OCI-LY1 (cell line): ENCODE measurements around the gene GNG3.
A peak's percentile ranks its signal among the peaks of the same experiment; 100 is the strongest.

Experiments used
- H2AFZ ChIP-seq: fragments of 200-600 bp; sonication (generic), shearing (Covaris generic); 2 replicates; pipeline ENCODE4 v1.6.0; 2014; ENCODE audit warnings: antibody characterized with exemption, mild to moderate bottlenecking, low read length
- H3F3A ChIP-seq: fragments of 200-600 bp; sonication (generic), shearing (Covaris generic); 2 replicates; pipeline ENCODE4 v1.6.0; 2014; ENCODE audit warnings: mild to moderate bottlenecking, antibody characterized with exemption, low read length, moderate library complexity; ENCODE audit not compliant: insufficient read depth
- H3K27ac ChIP-seq: fragments of 200-600 bp; sonication (generic); 2 replicates; pipeline ENCODE4 v1.5.1; 2014; ENCODE audit warnings: low read length, mixed run types, mild to moderate bottlenecking, low read depth; ENCODE audit not compliant: poor library complexity, severe bottlenecking
- H3K27me3 ChIP-seq: fragments of 200-600 bp; sonication (generic); 2 replicates; pipeline ENCODE4 v1.6.0; 2014; ENCODE audit warnings: antibody characterized with exemption, mild to moderate bottlenecking, low read length, moderate library complexity; ENCODE audit not compliant: insufficient read depth
- H3K36me3 ChIP-seq: fragments of 200-600 bp; sonication (generic); 2 replicates; pipeline ENCODE4 v1.6.1; 2014; ENCODE audit warnings: mild to moderate bottlenecking, antibody characterized with exemption, low read length, moderate library complexity, mixed read lengths; ENCODE audit not compliant: insufficient read depth
- H3K4me1 ChIP-seq: fragments of 200-600 bp; sonication (generic); 2 replicates; pipeline ENCODE4 v1.5.1; 2014; ENCODE audit warnings: mild to moderate bottlenecking, low read length, moderate library complexity; ENCODE audit not compliant: insufficient read depth, severe bottlenecking
- H3K4me2 ChIP-seq: fragments of 200-600 bp; sonication (generic), shearing (Covaris generic); 2 replicates; pipeline ENCODE4 v1.6.1; 2014; ENCODE audit warnings: low read length
- H3K4me3 ChIP-seq: fragments of 200-600 bp; sonication (generic); 2 replicates; pipeline ENCODE4 v1.5.1; 2014; ENCODE audit warnings: low read length, low read depth, mild to moderate bottlenecking, mixed read lengths; ENCODE audit not compliant: poor library complexity, severe bottlenecking
- H3K79me2 ChIP-seq: fragments of 200-600 bp; shearing (Covaris generic); 2 replicates; pipeline ENCODE4 v1.6.1; 2016; ENCODE audit warnings: mixed run types, low read length, mixed read lengths; ENCODE audit not compliant: insufficient read depth
- H3K9ac ChIP-seq: fragments of 200-600 bp; sonication (generic), shearing (Covaris generic); 2 replicates; pipeline ENCODE4 v1.6.1; 2014; ENCODE audit warnings: mild to moderate bottlenecking, low read length, mixed read lengths
- H3K9me2 ChIP-seq: fragments of 200-600 bp; sonication (generic), shearing (Covaris generic); 2 replicates; pipeline ENCODE4 v1.6.1; 2014; ENCODE audit warnings: low read depth, mild to moderate bottlenecking, low read length, mixed read lengths
- H3K9me3 ChIP-seq: fragments of 200-600 bp; shearing (Covaris generic); 2 replicates; pipeline ENCODE4 v1.6.1; 2014; ENCODE audit warnings: low read length, mixed read lengths
- H4K20me1 ChIP-seq: fragments of 200-600 bp; sonication (generic), shearing (Covaris generic); 2 replicates; pipeline ENCODE4 v1.6.0; 2016; ENCODE audit warnings: mild to moderate bottlenecking, low read length; ENCODE audit not compliant: insufficient read depth
- EZH2 ChIP-seq: fragments of 200-600 bp; sonication (generic), shearing (Covaris generic); IDR thresholded peaks from 2 replicates; pipeline ENCODE4 v1.8.0; 2017; ENCODE audit warnings: borderline replicate concordance, mixed run types, mild to moderate bottlenecking, antibody characterized with exemption, low read length, moderate library complexity, mixed read lengths
- TF ChIP-seq, protein P1 (sequence below): fragments of 200-600 bp; sonication (generic), shearing (Covaris generic); IDR thresholded peaks from 2 replicates; pipeline ENCODE4 v1.5.1; 2017; ENCODE audit warnings: mild to moderate bottlenecking, antibody characterized with exemption, low read length, moderate library complexity, mixed read lengths

The GNG3 gene

DNA sequence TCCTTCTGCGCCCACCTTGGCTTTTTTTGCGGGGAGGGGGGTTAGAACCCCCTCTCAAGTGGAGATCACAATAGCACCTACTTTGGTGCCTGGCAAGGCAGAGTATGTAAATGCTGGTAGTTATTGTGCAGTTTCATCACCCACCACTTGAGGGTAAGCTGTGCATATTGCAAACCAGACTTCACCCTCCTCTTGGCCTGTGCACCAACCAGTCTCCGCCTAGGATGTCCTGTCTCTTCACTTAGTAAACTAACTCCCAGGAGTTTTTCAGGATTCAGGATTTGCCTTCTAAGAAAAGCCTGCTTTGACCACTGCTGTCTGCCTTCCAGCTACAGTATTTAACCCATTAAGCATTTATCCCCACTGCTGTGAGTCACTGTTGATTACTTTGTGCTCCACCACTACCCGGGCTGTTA, 26.6 kb upstream of the GNG3 start:
- Histone ChIP-seq H3K27ac (peak overlapping the region; percentile 77), H3K9ac (peak overlapping the region; percentile 27; the same call in 1 of the 2 replicates)

DNA sequence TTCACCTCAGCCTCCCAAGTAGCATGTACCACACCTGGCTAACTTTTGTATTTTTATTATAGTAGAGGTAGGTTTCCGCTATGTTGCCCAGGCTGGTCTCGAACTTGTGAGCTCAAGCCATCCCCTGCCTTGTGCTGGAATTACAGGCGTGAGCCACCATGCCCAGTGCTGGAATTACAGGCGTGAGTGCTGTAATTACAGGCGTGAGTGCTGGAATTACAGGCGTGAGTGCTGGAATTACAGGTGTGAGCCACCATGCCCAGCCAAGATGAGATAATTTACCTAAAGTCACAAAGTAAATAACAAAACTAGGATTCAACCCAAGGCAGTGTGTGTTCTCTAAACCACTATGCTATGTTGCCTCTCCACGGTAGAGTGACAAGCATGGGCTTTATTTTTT, 25.0 kb upstream of the GNG3 start:
- Histone ChIP-seq H3K9ac (no peak overlapping the region), H4K20me1 (no peaks in the 10 kb centered on the region), H3K4me3 (no peak overlapping the region), H3K79me2 (no peaks in the 10 kb centered on the region; the same call in 1 of the 2 replicates), H3F3A (no peaks in the 10 kb centered on the region), H3K27ac (no peak overlapping the region), H3K36me3 (peaks cover 4% of the 10 kb centered on the region; the same call in 1 of the 2 replicates), H3K27me3 (no peaks in the 10 kb centered on the region), H3K4me1 (peaks cover 30% of the 10 kb centered on the region), H3K9me3 (no peaks in the 10 kb centered on the region), H3K9me2 (no peaks in the 10 kb centered on the region), H3K4me2 (no peak overlapping the region), H2AFZ (no peak overlapping the region)
- TF ChIP-seq EZH2 = no peak
- TF ChIP-seq, protein P1, sequence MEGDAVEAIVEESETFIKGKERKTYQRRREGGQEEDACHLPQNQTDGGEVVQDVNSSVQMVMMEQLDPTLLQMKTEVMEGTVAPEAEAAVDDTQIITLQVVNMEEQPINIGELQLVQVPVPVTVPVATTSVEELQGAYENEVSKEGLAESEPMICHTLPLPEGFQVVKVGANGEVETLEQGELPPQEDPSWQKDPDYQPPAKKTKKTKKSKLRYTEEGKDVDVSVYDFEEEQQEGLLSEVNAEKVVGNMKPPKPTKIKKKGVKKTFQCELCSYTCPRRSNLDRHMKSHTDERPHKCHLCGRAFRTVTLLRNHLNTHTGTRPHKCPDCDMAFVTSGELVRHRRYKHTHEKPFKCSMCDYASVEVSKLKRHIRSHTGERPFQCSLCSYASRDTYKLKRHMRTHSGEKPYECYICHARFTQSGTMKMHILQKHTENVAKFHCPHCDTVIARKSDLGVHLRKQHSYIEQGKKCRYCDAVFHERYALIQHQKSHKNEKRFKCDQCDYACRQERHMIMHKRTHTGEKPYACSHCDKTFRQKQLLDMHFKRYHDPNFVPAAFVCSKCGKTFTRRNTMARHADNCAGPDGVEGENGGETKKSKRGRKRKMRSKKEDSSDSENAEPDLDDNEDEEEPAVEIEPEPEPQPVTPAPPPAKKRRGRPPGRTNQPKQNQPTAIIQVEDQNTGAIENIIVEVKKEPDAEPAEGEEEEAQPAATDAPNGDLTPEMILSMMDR = no peak

More for the DNA sequence above, 26.6 kb upstream of the GNG3 start:
- no peaks in the 10 kb centered on the region for H4K20me1 ChIP-seq
- H3K79me2 ChIP-seq = no peaks in the 10 kb centered on the region; the same call in 1 of the 2 replicates
- H2AFZ ChIP-seq = peak overlapping the region; percentile 67; the same call in 1 of the 2 replicates
- H3K9me2 ChIP-seq = no peaks in the 10 kb centered on the region
- H3K4me2 ChIP-seq = peak overlapping the region; percentile 42
- no peaks in the 10 kb centered on the region for H3F3A ChIP-seq
- H3K4me1 ChIP-seq = peaks cover 36% of the 10 kb centered on the region
- peaks cover 19% of the 10 kb centered on the region; the same call in 1 of the 2 replicates for H3K36me3 ChIP-seq
- TF ChIP-seq EZH2 = no peak
- TF ChIP-seq, protein P1 = peak; percentile 58
- no peak overlapping the region for H3K4me3 ChIP-seq
- H3K27me3 ChIP-seq = no peaks in the 10 kb centered on the region
- no peaks in the 10 kb centered on the region for H3K9me3 ChIP-seq

DNA sequence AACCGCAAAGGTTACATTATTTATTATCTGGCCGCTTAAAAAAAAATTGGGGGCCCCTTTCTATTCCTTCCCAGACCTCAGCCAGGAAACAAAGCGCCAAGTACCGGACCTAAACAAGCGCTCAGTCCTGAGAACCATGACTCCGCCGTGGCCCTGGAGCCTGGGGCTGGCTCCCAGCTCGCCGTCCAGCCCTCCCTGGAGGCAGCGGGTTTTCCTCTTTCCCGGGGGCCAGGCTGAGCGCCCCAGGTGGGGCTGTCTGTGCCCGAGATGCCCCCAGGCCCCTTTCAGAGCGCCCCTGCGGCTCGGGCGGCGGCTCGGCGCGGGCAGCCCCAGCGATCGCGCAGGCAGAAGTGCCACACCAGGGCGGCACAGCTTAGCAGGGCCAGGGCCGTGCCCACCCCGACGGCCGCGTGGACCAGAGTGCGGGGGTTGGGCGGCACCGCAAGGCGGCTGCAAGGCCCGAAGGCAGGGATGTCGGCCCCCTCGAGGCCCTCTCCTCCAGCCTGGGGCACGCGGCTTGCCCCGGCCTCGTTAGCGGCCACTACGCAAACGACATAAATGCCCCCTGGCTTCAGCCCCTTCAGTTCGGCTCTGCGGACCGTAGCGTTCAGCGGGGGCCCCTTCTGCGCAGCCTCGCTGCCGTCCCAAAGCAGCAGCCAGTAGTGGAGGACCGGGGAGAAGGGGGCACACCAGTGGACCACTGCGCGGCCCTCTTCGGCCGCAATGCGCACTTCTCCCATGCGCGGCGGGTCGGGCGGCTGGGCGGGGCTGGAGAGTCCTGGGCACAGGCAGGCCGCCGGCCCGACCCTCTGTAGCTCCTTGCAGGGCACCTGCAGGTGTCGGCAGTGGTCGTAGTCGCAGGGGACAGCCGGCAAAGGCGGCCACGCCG, 19.7 kb upstream of the GNG3 start:
- H3K4me3 ChIP-seq = no peak overlapping the region

More for the DNA sequence above, 19.7 kb upstream of the GNG3 start:
- TF ChIP-seq, protein P1 = no peak
- TF ChIP-seq EZH2 = no peak
- no peaks in the 10 kb centered on the region for H3K27me3 ChIP-seq
- H3K36me3 ChIP-seq = peaks cover 31% of the 10 kb centered on the region; the same call in 1 of the 2 replicates
- H3K4me2 ChIP-seq = no peak overlapping the region
- H4K20me1 ChIP-seq = no peaks in the 10 kb centered on the region
- H2AFZ ChIP-seq = no peak overlapping the region
- no peak overlapping the region for H3K27ac ChIP-seq
- H3K9ac ChIP-seq = no peak overlapping the region
- H3K4me1 ChIP-seq = no peaks in the 10 kb centered on the region
- no peaks in the 10 kb centered on the region for H3K9me3 ChIP-seq
- H3K79me2 ChIP-seq = no peaks in the 10 kb centered on the region
- no peaks in the 10 kb centered on the region for H3K9me2 ChIP-seq
- no peaks in the 10 kb centered on the region for H3F3A ChIP-seq
